Smooth muscle cell (in vitro differentiated cells): ENCODE measurements around the gene INHBC. TPM values are rescaled to one million over a fixed set of nuclear protein-coding genes. Genes with fewer than 3 reads are reported as not detected.
"Not testable (repeated sequence)": the region's sequence is repeated elsewhere in the genome, so short reads cannot be mapped to it uniquely, and the experiment has no call there.

ENCODE experiments used
- DNase-seq: peaks from one replicate; lab custom pipeline; 2025; ENCODE audit not compliant: unreplicated experiment; lab: John Stamatoyannopoulos, UW
- H2AFZ ChIP-seq: fragments of 200-600 bp; sonication (generic); 2 replicates; pipeline ENCODE4 v1.6.0; 2016; ENCODE audit warnings: antibody characterized with exemption, low read depth, mild to moderate bottlenecking
- H3F3A ChIP-seq: fragments of 200-600 bp; sonication (generic); 2 replicates; pipeline ENCODE4 v1.6.0; 2017; ENCODE audit warnings: antibody characterized with exemption, low read depth
- H3K27ac ChIP-seq: fragments of 200-600 bp; sonication (generic); 2 replicates; pipeline ENCODE4 v1.5.1; 2016; ENCODE audit warnings: low read depth, mild to moderate bottlenecking
- H3K27me3 ChIP-seq: fragments of 200-600 bp; sonication (generic); 2 replicates; pipeline ENCODE4 v1.6.1; 2016; ENCODE audit warnings: low read depth, mild to moderate bottlenecking
- H3K36me3 ChIP-seq: fragments of 200-600 bp; sonication (generic); 2 replicates; pipeline ENCODE4 v1.5.1; 2016; ENCODE audit warnings: low read depth
- H3K4me1 ChIP-seq: fragments of 200-600 bp; sonication (generic); 2 replicates; pipeline ENCODE4 v1.5.1; 2016; ENCODE audit warnings: low read depth
- H3K4me2 ChIP-seq: fragments of 200-600 bp; sonication (generic); 2 replicates; pipeline ENCODE4 v1.6.0; 2016; ENCODE audit warnings: mild to moderate bottlenecking
- H3K4me3 ChIP-seq: fragments of 200-600 bp; sonication (generic); 2 replicates; pipeline ENCODE4 v1.5.1; 2016; ENCODE audit warnings: mild to moderate bottlenecking
- H3K79me2 ChIP-seq: fragments of 200-600 bp; sonication (generic); 2 replicates; pipeline ENCODE4 v1.6.0; 2016; ENCODE audit warnings: low read depth, mild to moderate bottlenecking
- H3K9ac ChIP-seq: fragments of 200-600 bp; sonication (generic); 2 replicates; pipeline ENCODE4 v1.6.0; 2016; ENCODE audit warnings: low read depth
- H3K9me3 ChIP-seq: fragments of 200-600 bp; sonication (generic); replicated peaks from 2 replicates; pipeline ENCODE4 v1.5.1; 2016; ENCODE audit warnings: low read depth
- H4K20me1 ChIP-seq: fragments of 200-600 bp; sonication (generic); 2 replicates; pipeline ENCODE4 v1.6.0; 2016; ENCODE audit warnings: low read depth
- CTCF ChIP-seq: fragments of 200-600 bp; sonication (generic); IDR thresholded peaks from 2 replicates; pipeline ENCODE4 v1.5.1; 2017; ENCODE audit warnings: borderline replicate concordance, mild to moderate bottlenecking, antibody characterized with exemption; ENCODE audit not compliant: insufficient read depth, poor library complexity, severe bottlenecking
- WGBS: methylation state at CpG from one replicate; pipeline ENCODE4 v1.1.7; 2016; ENCODE audit warnings: low lambda C conversion rate; 5-methylcytosine and 5-hydroxymethylcytosine counted together
- polyA plus RNA-seq: library from polyadenylated mRNA; unstranded; fragments of >200 nt; fragmentation: Nextera tagmentation; extraction: Ambion mirVana; gene quantifications from 2 replicates; pipeline ENCODE4 v1.2.1, GENCODE V29; 2016
- total RNA-seq: library from RNA; depleted of rRNA; stranded (reverse); fragments of >200 nt; gene quantifications from 2 replicates; pipeline ENCODE4 v1.2.3, GENCODE V29; 2014

INHBC gene
- total and polyA plus RNA-seq, 2 experiments from 2014 or later = 0.42 TPM; not detected in 1

GRCh38 chr12:57420482-57420881, 14.1 kb upstream of the INHBC start:
- no peaks in the 10 kb centered on the region for H3K9me3 ChIP-seq
- no peaks in the 10 kb centered on the region for H3K27me3 ChIP-seq
- no peak overlapping the region for H3K27ac ChIP-seq
- peaks cover 44% of the 10 kb centered on the region for H3K79me2 ChIP-seq
- 98% methylated on average over 5 of the region's 5 CpGs for WGBS
- H3K4me2 ChIP-seq = no peak overlapping the region
- no peaks in the 10 kb centered on the region for H3K36me3 ChIP-seq
- no peak overlapping the region for H2AFZ ChIP-seq
- peaks cover 51% of the 10 kb centered on the region for H4K20me1 ChIP-seq
- no peak for TF ChIP-seq CTCF
- H3K4me1 ChIP-seq = no peaks in the 10 kb centered on the region
- H3K9ac ChIP-seq = no peak overlapping the region
- H3F3A ChIP-seq = no peaks in the 10 kb centered on the region
- DNase-seq = no peak
- no peak overlapping the region for H3K4me3 ChIP-seq

GRCh38 chr12:57426948-57427347, 7.6 kb upstream of the INHBC start:
- peaks cover 11% of the 10 kb centered on the region for H3K4me1 ChIP-seq
- not testable (repeated sequence) for DNase-seq, H3K9ac ChIP-seq, H4K20me1 ChIP-seq, H3K9me3 ChIP-seq, H3F3A ChIP-seq, H3K27ac ChIP-seq, H3K27me3 ChIP-seq, H2AFZ ChIP-seq, H3K36me3 ChIP-seq, H3K4me2 ChIP-seq, H3K4me3 ChIP-seq
- peaks cover 49% of the 10 kb centered on the region for H3K79me2 ChIP-seq
- whole genome bisulfite sequencing = 99% methylated on average over 10 of the region's 10 CpGs

GRCh38 chr12:57428965-57429364, 5.6 kb upstream of the INHBC start:
- no peak overlapping the region for H3K9ac ChIP-seq
- H3K9me3 ChIP-seq = no peaks in the 10 kb centered on the region
- no peaks in the 10 kb centered on the region for H3K27me3 ChIP-seq
- peak overlapping the region; percentile 53 for H3K4me3 ChIP-seq
- peak overlapping the region; percentile 92 for H3K27ac ChIP-seq
- H3K79me2 ChIP-seq = peaks cover 43% of the 10 kb centered on the region
- peaks cover 5% of the 10 kb centered on the region for H4K20me1 ChIP-seq
- no peak for DNase-seq
- 98% methylated on average over 6 of the region's 6 CpGs for WGBS
- no peaks in the 10 kb centered on the region for H3K36me3 ChIP-seq
- peaks cover 11% of the 10 kb centered on the region for H3K4me1 ChIP-seq
- H2AFZ ChIP-seq = no peak overlapping the region
- H3F3A ChIP-seq = no peaks in the 10 kb centered on the region
- TF ChIP-seq CTCF = no peak
- H3K4me2 ChIP-seq = peak overlapping the region; percentile 85

GRCh38 chr12:57429473-57430111, 5.0 kb upstream of the INHBC start:
- peak overlapping the region; percentile 53 for H3K4me3 ChIP-seq
- H3K79me2 ChIP-seq = peaks cover 39% of the 10 kb centered on the region
- H4K20me1 ChIP-seq = no peaks in the 10 kb centered on the region
- no peaks in the 10 kb centered on the region for H3K27me3 ChIP-seq
- peak overlapping the region; percentile 92 for H3K27ac ChIP-seq
- H3K9me3 ChIP-seq = no peaks in the 10 kb centered on the region
- H3K4me2 ChIP-seq = peak overlapping the region; percentile 85
- 43% methylated on average over 9 of the region's 9 CpGs for WGBS
- H3K4me1 ChIP-seq = peaks cover 11% of the 10 kb centered on the region
- peak overlapping the region; percentile 31 for H2AFZ ChIP-seq
- DNase-seq = no peak
- peak overlapping the region; percentile 94 for H3K9ac ChIP-seq
- H3F3A ChIP-seq = no peaks in the 10 kb centered on the region
- H3K36me3 ChIP-seq = no peaks in the 10 kb centered on the region
- TF ChIP-seq CTCF = no peak
